Activated CD4-positive, alpha-beta T cell treated with anti-CD3 and anti-CD28 coated beads, Interleukin-2, amount 10 ng/mL, durations not matched to agents 24 days and 14 days (primary cell): Measurements from ENCODE around the gene LIMS2. TPM values are rescaled to one million over a fixed set of nuclear protein-coding genes. Genes with fewer than 3 reads are reported as not detected.

Source experiments
- DNase-seq: peaks from one replicate; pipeline ENCODE4 v3.0.0; 2022
- H3K27ac Mint-ChIP-seq: one replicate; pipeline ENCODE4 v1.8.0; 2022; ENCODE audit warnings: mild to moderate bottlenecking, mixed read lengths
- H3K27me3 Mint-ChIP-seq: one replicate; pipeline ENCODE4 v1.8.0; 2022; ENCODE audit warnings: mixed read lengths
- H3K36me3 Mint-ChIP-seq: one replicate; pipeline ENCODE4 v1.8.0; 2022; ENCODE audit warnings: low read depth, mild to moderate bottlenecking, mixed read lengths
- H3K4me1 Mint-ChIP-seq: one replicate; pipeline ENCODE4 v1.8.0; 2021; ENCODE audit warnings: mixed read lengths
- H3K4me3 Mint-ChIP-seq: one replicate; pipeline ENCODE4 v1.8.0; 2022; ENCODE audit warnings: mild to moderate bottlenecking, moderate library complexity, mixed read lengths
- H3K9me3 Mint-ChIP-seq: one replicate; pipeline ENCODE4 v1.8.0; 2021; ENCODE audit warnings: mixed read lengths
- intact Hi-C: fragments of 100-400 bp; cut with micrococcal nuclease; formaldehyde crosslinking; loops from one replicate; pipeline ENCODE4 v1.15.1; 2023
- total RNA-seq: library from RNA; stranded (reverse); gene quantifications from 2 replicates; pipeline ENCODE4 v1.2.3, GENCODE V29; 2022

The LIMS2 gene
- total RNA-seq, 1 donor from 2014 or later = 8.4 TPM

- H3K4me1 Mint-ChIP-seq = no peaks in the 10 kb centered on the region
- no peak overlapping the region for H3K4me3 Mint-ChIP-seq
- no peak for DNase-seq
- intact Hi-C loops = no loop called here
- H3K36me3 Mint-ChIP-seq = no peaks in the 10 kb centered on the region
- H3K27me3 Mint-ChIP-seq = peaks cover 41% of the 10 kb centered on the region
- H3K27ac Mint-ChIP-seq = no peak overlapping the region
- H3K9me3 Mint-ChIP-seq = no peaks in the 10 kb centered on the region
Observed at GRCh38 chr2:127661949-127662510, 13.3 kb downstream of the LIMS2 start.

- Mint-ChIP-seq H3K9me3 (no peaks in the 10 kb centered on the region), H3K27ac (no peak overlapping the region), H3K36me3 (no peaks in the 10 kb centered on the region), H3K4me3 (no peak overlapping the region), H3K27me3 (peaks cover 33% of the 10 kb centered on the region), H3K4me1 (no peaks in the 10 kb centered on the region)
- intact Hi-C loops = no loop called here
- no peak for DNase-seq
Observed at GRCh38 chr2:127661072-127661649, 14.2 kb downstream of the LIMS2 start.

- Mint-ChIP-seq H3K27ac (no peak overlapping the region), H3K27me3 (peaks cover 24% of the 10 kb centered on the region), H3K36me3 (no peaks in the 10 kb centered on the region), H3K9me3 (no peaks in the 10 kb centered on the region), H3K4me3 (no peak overlapping the region), H3K4me1 (no peaks in the 10 kb centered on the region)
- intact Hi-C loops = no loop called here
- no peak for DNase-seq
Observed at GRCh38 chr2:127660291-127660578, 15.1 kb downstream of the LIMS2 start.

GRCh38 chr2:127659408-127660290 is 15.7 kb downstream of the LIMS2 start:
- no peak for DNase-seq
- Mint-ChIP-seq H3K27me3 (peaks cover 18% of the 10 kb centered on the region), H3K4me3 (no peak overlapping the region), H3K36me3 (no peaks in the 10 kb centered on the region), H3K27ac (no peak overlapping the region), H3K4me1 (no peaks in the 10 kb centered on the region), H3K9me3 (no peaks in the 10 kb centered on the region)
- intact Hi-C loops = no loop called here

- Mint-ChIP-seq H3K36me3 (no peaks in the 10 kb centered on the region), H3K9me3 (no peaks in the 10 kb centered on the region), H3K4me3 (no peak overlapping the region), H3K27ac (no peak overlapping the region), H3K27me3 (peaks cover 15% of the 10 kb centered on the region), H3K4me1 (no peaks in the 10 kb centered on the region)
- DNase-seq = no peak
- intact Hi-C loops = no loop called here
Observed at GRCh38 chr2:127658641-127659407, 16.5 kb downstream of the LIMS2 start.

- no peaks in the 10 kb centered on the region for H3K9me3 Mint-ChIP-seq
- no peaks in the 10 kb centered on the region for H3K4me1 Mint-ChIP-seq
- no peak overlapping the region for H3K4me3 Mint-ChIP-seq
- no peak for DNase-seq
- intact Hi-C loops = no loop called here
- H3K27ac Mint-ChIP-seq = no peak overlapping the region
- H3K36me3 Mint-ChIP-seq = no peaks in the 10 kb centered on the region
- H3K27me3 Mint-ChIP-seq = peaks cover 8% of the 10 kb centered on the region
Observed at GRCh38 chr2:127658146-127658545, 17.2 kb downstream of the LIMS2 start.

GRCh38 chr2:127657232-127657595 is 18.1 kb downstream of the LIMS2 start:
- intact Hi-C loops = no loop called here
- no peak for DNase-seq
- H3K4me3 Mint-ChIP-seq = no peak overlapping the region
- H3K36me3 Mint-ChIP-seq = no peaks in the 10 kb centered on the region
- H3K27me3 Mint-ChIP-seq = peaks cover 4% of the 10 kb centered on the region
- H3K27ac Mint-ChIP-seq = no peak overlapping the region
- H3K4me1 Mint-ChIP-seq = no peaks in the 10 kb centered on the region
- no peaks in the 10 kb centered on the region for H3K9me3 Mint-ChIP-seq

- no peak overlapping the region for H3K27ac Mint-ChIP-seq
- intact Hi-C loops = no loop called here
- no peaks in the 10 kb centered on the region for H3K9me3 Mint-ChIP-seq
- no peak overlapping the region for H3K4me3 Mint-ChIP-seq
- H3K36me3 Mint-ChIP-seq = no peaks in the 10 kb centered on the region
- peaks cover 1% of the 10 kb centered on the region for H3K27me3 Mint-ChIP-seq
- no peaks in the 10 kb centered on the region for H3K4me1 Mint-ChIP-seq
- no peak for DNase-seq
Observed at GRCh38 chr2:127656569-127657231, 18.6 kb downstream of the LIMS2 start.

GRCh38 chr2:127655209-127656073 is 19.9 kb downstream of the LIMS2 start:
- intact Hi-C loops = no loop called here
- no peaks in the 10 kb centered on the region for H3K36me3 Mint-ChIP-seq
- no peaks in the 10 kb centered on the region for H3K4me1 Mint-ChIP-seq
- H3K27me3 Mint-ChIP-seq = no peaks in the 10 kb centered on the region
- H3K4me3 Mint-ChIP-seq = no peak overlapping the region
- no peak overlapping the region for H3K27ac Mint-ChIP-seq
- no peak for DNase-seq
- no peaks in the 10 kb centered on the region for H3K9me3 Mint-ChIP-seq

GRCh38 chr2:127654838-127655175 is 20.5 kb downstream of the LIMS2 start:
- Mint-ChIP-seq H3K4me3 (no peak overlapping the region), H3K27ac (no peak overlapping the region), H3K36me3 (no peaks in the 10 kb centered on the region), H3K9me3 (no peaks in the 10 kb centered on the region), H3K27me3 (no peaks in the 10 kb centered on the region), H3K4me1 (no peaks in the 10 kb centered on the region)
- DNase-seq = no peak
- intact Hi-C loops = no loop called here

- Mint-ChIP-seq H3K27me3 (no peaks in the 10 kb centered on the region), H3K27ac (no peak overlapping the region), H3K4me3 (no peak overlapping the region), H3K9me3 (no peaks in the 10 kb centered on the region), H3K4me1 (peaks cover 3% of the 10 kb centered on the region), H3K36me3 (no peaks in the 10 kb centered on the region)
- DNase-seq = no peak
- intact Hi-C loops = no loop called here
Observed at GRCh38 chr2:127654084-127654837, 21.1 kb downstream of the LIMS2 start.

- peaks cover 5% of the 10 kb centered on the region for H3K4me1 Mint-ChIP-seq
- intact Hi-C loops = no loop called here
- no peak for DNase-seq
- H3K9me3 Mint-ChIP-seq = no peaks in the 10 kb centered on the region
- H3K4me3 Mint-ChIP-seq = no peak overlapping the region
- H3K27ac Mint-ChIP-seq = no peak overlapping the region
- no peaks in the 10 kb centered on the region for H3K36me3 Mint-ChIP-seq
- H3K27me3 Mint-ChIP-seq = no peaks in the 10 kb centered on the region
Observed at GRCh38 chr2:127653421-127654083, 21.8 kb downstream of the LIMS2 start.
